ENCODE measurements around the gene LRRC45. TPM values are rescaled to one million over a fixed set of nuclear protein-coding genes. Genes with fewer than 3 reads are reported as not detected.

LRRC45 gene
- total and polyA plus RNA-seq, 9 of the 15 experiments (the other 6 are each of a cell fraction or from before 2014, with no cell fraction given), result 3.5 to 21.5 (median 11.2) TPM; not detected in 2

DNA sequence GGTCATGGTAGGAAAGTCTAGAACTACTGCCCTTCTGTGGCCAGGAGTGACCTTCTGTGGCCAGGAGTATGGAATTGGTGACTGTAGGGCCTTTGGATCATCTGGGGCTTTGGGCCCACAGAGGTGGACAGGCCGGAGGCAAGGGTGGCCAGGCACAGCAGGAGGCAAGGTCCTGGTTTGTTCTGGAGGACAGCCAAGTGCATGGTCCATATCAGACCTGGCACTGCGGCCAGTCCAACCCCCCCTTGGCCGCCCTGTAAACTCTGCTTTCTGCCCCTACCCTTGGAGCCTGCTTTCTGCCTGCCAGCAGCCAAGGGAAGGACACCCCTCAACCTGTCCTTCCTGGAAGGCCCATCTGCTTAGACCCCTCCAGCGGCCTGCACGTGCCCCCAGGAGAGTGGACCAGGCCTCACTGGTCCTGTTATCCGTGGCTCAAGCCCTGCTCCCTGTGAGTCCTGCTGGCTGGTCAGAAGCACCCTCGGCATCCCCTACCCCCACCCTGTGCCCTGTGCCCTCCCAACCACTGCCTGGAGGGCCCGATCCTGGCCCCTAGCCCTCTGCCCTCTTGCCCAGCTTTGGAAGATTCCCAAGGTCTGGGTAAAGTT is 16.7 kb downstream of the LRRC45 start (continued):
- TF ChIP-seq, protein P1, sequence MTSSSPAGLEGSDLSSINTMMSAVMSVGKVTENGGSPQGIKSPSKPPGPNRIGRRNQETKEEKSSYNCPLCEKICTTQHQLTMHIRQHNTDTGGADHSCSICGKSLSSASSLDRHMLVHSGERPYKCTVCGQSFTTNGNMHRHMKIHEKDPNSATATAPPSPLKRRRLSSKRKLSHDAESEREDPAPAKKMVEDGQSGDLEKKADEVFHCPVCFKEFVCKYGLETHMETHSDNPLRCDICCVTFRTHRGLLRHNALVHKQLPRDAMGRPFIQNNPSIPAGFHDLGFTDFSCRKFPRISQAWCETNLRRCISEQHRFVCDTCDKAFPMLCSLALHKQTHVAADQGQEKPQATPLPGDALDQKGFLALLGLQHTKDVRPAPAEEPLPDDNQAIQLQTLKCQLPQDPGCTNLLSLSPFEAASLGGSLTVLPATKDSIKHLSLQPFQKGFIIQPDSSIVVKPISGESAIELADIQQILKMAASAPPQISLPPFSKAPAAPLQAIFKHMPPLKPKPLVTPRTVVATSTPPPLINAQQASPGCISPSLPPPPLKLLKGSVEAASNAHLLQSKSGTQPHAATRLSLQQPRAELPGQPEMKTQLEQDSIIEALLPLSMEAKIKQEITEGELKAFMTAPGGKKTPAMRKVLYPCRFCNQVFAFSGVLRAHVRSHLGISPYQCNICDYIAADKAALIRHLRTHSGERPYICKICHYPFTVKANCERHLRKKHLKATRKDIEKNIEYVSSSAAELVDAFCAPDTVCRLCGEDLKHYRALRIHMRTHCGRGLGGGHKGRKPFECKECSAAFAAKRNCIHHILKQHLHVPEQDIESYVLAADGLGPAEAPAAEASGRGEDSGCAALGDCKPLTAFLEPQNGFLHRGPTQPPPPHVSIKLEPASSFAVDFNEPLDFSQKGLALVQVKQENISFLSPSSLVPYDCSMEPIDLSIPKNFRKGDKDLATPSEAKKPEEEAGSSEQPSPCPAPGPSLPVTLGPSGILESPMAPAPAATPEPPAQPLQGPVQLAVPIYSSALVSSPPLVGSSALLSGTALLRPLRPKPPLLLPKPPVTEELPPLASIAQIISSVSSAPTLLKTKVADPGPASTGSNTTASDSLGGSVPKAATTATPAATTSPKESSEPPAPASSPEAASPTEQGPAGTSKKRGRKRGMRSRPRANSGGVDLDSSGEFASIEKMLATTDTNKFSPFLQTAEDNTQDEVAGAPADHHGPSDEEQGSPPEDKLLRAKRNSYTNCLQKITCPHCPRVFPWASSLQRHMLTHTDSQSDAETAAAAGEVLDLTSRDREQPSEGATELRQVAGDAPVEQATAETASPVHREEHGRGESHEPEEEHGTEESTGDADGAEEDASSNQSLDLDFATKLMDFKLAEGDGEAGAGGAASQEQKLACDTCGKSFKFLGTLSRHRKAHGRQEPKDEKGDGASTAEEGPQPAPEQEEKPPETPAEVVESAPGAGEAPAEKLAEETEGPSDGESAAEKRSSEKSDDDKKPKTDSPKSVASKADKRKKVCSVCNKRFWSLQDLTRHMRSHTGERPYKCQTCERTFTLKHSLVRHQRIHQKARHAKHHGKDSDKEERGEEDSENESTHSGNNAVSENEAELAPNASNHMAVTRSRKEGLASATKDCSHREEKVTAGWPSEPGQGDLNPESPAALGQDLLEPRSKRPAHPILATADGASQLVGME (CRISPR knock-in tag; IDR thresholded peaks at IDR 0.05), result no peak
- no peak for TF ChIP-seq SRSF7 (optimal IDR thresholded peaks at IDR 0.05; ENCODE audit: low read depth, low read length)
- TF ChIP-seq CTBP1 (IDR thresholded peaks at IDR 0.05; ENCODE audit: borderline replicate concordance), result no peak
- TF ChIP-seq ZNF79 (CRISPR knock-in tag; IDR thresholded peaks at IDR 0.05; ENCODE audit: low read depth), result no peak
- TF ChIP-seq ZNF431 (CRISPR knock-in tag; IDR thresholded peaks at IDR 0.05), result no peak
- TF ChIP-seq HDAC6 (IDR thresholded peaks at IDR 0.05; ENCODE audit: low read depth, low read length), result no peak
